Cardiac muscle cell (in vitro differentiated cells and primary cell): ENCODE results near the gene TMEM171. TPM values are rescaled to one million over a fixed set of nuclear protein-coding genes. Genes with fewer than 3 reads are reported as not detected.

Experiments
- DNase-seq, 2 donors: peaks; one replicate each; pipeline versions ENCODE4 v3.0.0 to v3.0.0-alpha.2; 2010 to 2017; ENCODE audit warnings: low read depth in 1 of 2, low spot score in 1 of 2
- H3K27ac ChIP-seq: fragments of 200-600 bp; sonication (generic); 2 replicates; pipeline ENCODE4 v1.5.1; 2016
- H3K27me3 ChIP-seq: fragments of 200-600 bp; sonication (generic); 2 replicates; pipeline ENCODE4 v1.6.0; 2016; ENCODE audit warnings: control low read depth
- H3K36me3 ChIP-seq: fragments of 200-600 bp; sonication (generic); 2 replicates; pipeline ENCODE4 v1.5.1; 2016; ENCODE audit warnings: control low read depth
- H3K4me1 ChIP-seq: fragments of 200-600 bp; sonication (generic); 2 replicates; pipeline ENCODE4 v1.8.1; 2017; ENCODE audit warnings: low read depth, mild to moderate bottlenecking, mixed run types
- H3K4me3 ChIP-seq: fragments of 200-600 bp; sonication (generic); 2 replicates; pipeline ENCODE4 v1.5.1; 2016; ENCODE audit warnings: mild to moderate bottlenecking
- H3K9me3 ChIP-seq: fragments of 200-600 bp; sonication (generic); 2 replicates; pipeline ENCODE4 v1.5.1; 2017; ENCODE audit warnings: low read depth, mild to moderate bottlenecking, control low read depth
- CTCF ChIP-seq: IDR thresholded peaks from 2 replicates; pipeline ENCODE4 v1.5.1; 2012; ENCODE audit warnings: low read depth, mild to moderate bottlenecking, low read length
- polyA plus RNA-seq: library from polyadenylated mRNA; unstranded; fragments of >200 nt; fragmentation: Nextera tagmentation; extraction: Ambion mirVana; gene quantifications from 2 replicates; pipeline ENCODE4 v1.2.1, GENCODE V29; 2016
- total RNA-seq: library from RNA; depleted of rRNA; stranded (reverse); fragments of >200 nt; gene quantifications from 2 replicates; pipeline ENCODE4 v1.2.3, GENCODE V29; 2016

TMEM171 gene
- total and polyA plus RNA-seq, 2 experiments from 2014 or later: not detected

GRCh38 chr5:73095564-73096238 lies 24.7 kb upstream of the TMEM171 start:
- no peaks in the 10 kb centered on the region for H3K36me3 ChIP-seq
- H3K9me3 ChIP-seq: no peaks in the 10 kb centered on the region
- TF ChIP-seq CTCF: no peak
- H3K27me3 ChIP-seq: no peaks in the 10 kb centered on the region
- H3K27ac ChIP-seq: no peak overlapping the region
- no peak overlapping the region for H3K4me3 ChIP-seq
- no peak for DNase-seq
- no peaks in the 10 kb centered on the region for H3K4me1 ChIP-seq

GRCh38 chr5:73096239-73096575 lies 24.2 kb upstream of the TMEM171 start:
- Histone ChIP-seq H3K27me3 (no peaks in the 10 kb centered on the region), H3K4me3 (no peak overlapping the region), H3K9me3 (no peaks in the 10 kb centered on the region), H3K27ac (no peak overlapping the region), H3K36me3 (no peaks in the 10 kb centered on the region), H3K4me1 (no peaks in the 10 kb centered on the region)
- no peak for TF ChIP-seq CTCF
- no peak for DNase-seq

- Histone ChIP-seq H3K27me3 (no peaks in the 10 kb centered on the region), H3K9me3 (no peaks in the 10 kb centered on the region), H3K4me3 (no peak overlapping the region), H3K4me1 (no peaks in the 10 kb centered on the region), H3K27ac (no peak overlapping the region), H3K36me3 (no peaks in the 10 kb centered on the region)
- no peak for DNase-seq
- no peak for TF ChIP-seq CTCF
Observed at GRCh38 chr5:73097740-73098139, 22.6 kb upstream of the TMEM171 start.

GRCh38 chr5:73100109-73100508 lies 20.3 kb upstream of the TMEM171 start:
- Histone ChIP-seq H3K9me3 (no peaks in the 10 kb centered on the region), H3K36me3 (no peaks in the 10 kb centered on the region), H3K27me3 (no peaks in the 10 kb centered on the region), H3K27ac (no peak overlapping the region), H3K4me1 (no peaks in the 10 kb centered on the region), H3K4me3 (no peak overlapping the region)
- DNase-seq: no peak
- TF ChIP-seq CTCF: no peak

- Histone ChIP-seq H3K4me3 (no peak overlapping the region), H3K27me3 (no peaks in the 10 kb centered on the region)
- no peak for TF ChIP-seq CTCF
Observed at GRCh38 chr5:73103870-73104299, 16.5 kb upstream of the TMEM171 start.

More at GRCh38 chr5:73103870-73104299, 16.5 kb upstream of the TMEM171 start:
- H3K9me3 ChIP-seq: no peaks in the 10 kb centered on the region
- H3K27ac ChIP-seq: no peak overlapping the region
- H3K36me3 ChIP-seq: no peaks in the 10 kb centered on the region
- no peaks in the 10 kb centered on the region for H3K4me1 ChIP-seq
- no peak for DNase-seq
